Right lobe of liver (tissue), 6 donors: ENCODE results near the gene PRPSAP2. TPM values are rescaled to one million over a fixed set of nuclear protein-coding genes. Genes with fewer than 3 reads are reported as not detected.
A peak's percentile ranks its signal among the peaks of the same experiment; 100 is the strongest.

Source experiments
- ATAC-seq, 4 donors: fragments of 200-7000 bp; cut with Tn5 transposase; one replicate each; pipeline ENCODE4 v1.9.1; 2020; ENCODE audit warnings: mild to moderate bottlenecking in 4 of 4, moderate library complexity in 4 of 4
- DNase-seq, 3 donors: peaks; one replicate each; pipeline ENCODE4 v3.0.0-alpha.2; 2020
- H3K27ac ChIP-seq, 3 donors: fragments of 200-600 bp; one replicate each; pipeline ENCODE4 v1.8.0; 2022
- H3K27me3 ChIP-seq, 2 donors: fragments of 200-600 bp; one replicate each; pipeline ENCODE4 v1.8.0; 2022
- H3K36me3 ChIP-seq, 4 donors: fragments of 200-600 bp; sonication (generic) in 1 of 4; one replicate each; pipeline versions ENCODE4 v1.5.1 to v1.8.0; 2017 to 2022; ENCODE audit warnings: control low read depth in 1 of 4
- H3K4me1 ChIP-seq, 4 donors: fragments of 200-600 bp; sonication (generic) in 1 of 4; one replicate each; pipeline versions ENCODE4 v1.5.1 to v1.8.0; 2017 to 2022; ENCODE audit warnings: control low read depth in 1 of 4
- H3K4me3 ChIP-seq, 3 donors: fragments of 200-600 bp; one replicate each; pipeline ENCODE4 v1.8.0; 2022
- H3K9me3 ChIP-seq, 4 donors: fragments of 200-600 bp; sonication (generic) in 1 of 4; one replicate each; pipeline versions ENCODE4 v1.5.1 to v1.8.0; 2017 to 2022; ENCODE audit warnings: control low read depth in 1 of 4
- CTCF ChIP-seq, 4 donors: fragments of 200-600 bp in 3 of 4; fragments of 450-650 bp in 1 of 4; IDR thresholded peaks; one replicate each; pipeline versions ENCODE4 v1.5.1 to v1.8.0; 2016 to 2022; ENCODE audit warnings: antibody characterized with exemption in 4 of 4, mild to moderate bottlenecking in 2 of 4
- POLR2A ChIP-seq: fragments of 450-650 bp; IDR thresholded peaks from one replicate; pipeline ENCODE4 v1.6.1; 2017; ENCODE audit warnings: antibody characterized with exemption, mild to moderate bottlenecking
- WGBS: methylation state at CpG from one replicate; pipeline ENCODE4 v1.1.6; 2018; ENCODE audit warnings: low coverage, low lambda C conversion rate; ENCODE audit not compliant: insufficient coverage; ENCODE audit errors: missing lambda C conversion rate; 5-methylcytosine and 5-hydroxymethylcytosine counted together
- intact Hi-C, 2 donors: fragments of 100-400 bp; cut with DNase I; formaldehyde crosslinking; loops; one replicate each; pipeline versions ENCODE4 v1.11.2 to v1.14.1; 2022
- total RNA-seq, 6 experiments: library from RNA; depleted of rRNA in 2 of 6; stranded (reverse); fragments of >200 nt in 2 of 6; fragmentation: NEBNext Ultra II Directional in 3 of 6; extraction: Animal tissue kit (Norgen Biotek cat#: 25700) in 3 of 6; gene quantifications; one replicate each; pipeline versions ENCODE4 v1.1.0 to v1.2.4, GENCODE V29; 2016 to 2023
- donor health status: DM: no; HTN: yes; CAD: no.
- donor health status: DM: no; HTN: no; CAD: no.
- donor health status: DM: no; HTN: no; CAD: no.
- donor health status: DM: no; HTN: yes; CAD: no.
- donor health status: DM: no; HTN: yes; CAD: no.

The PRPSAP2 gene
- total RNA-seq, 6 experiments from 2014 or later, result 15.8 to 19.7 (median 16.6) TPM

GRCh38 chr17:18928628-18929125 lies 70.7 kb downstream of the PRPSAP2 start:
- Histone ChIP-seq H3K4me1 (peaks cover 0 to 4% (median 0%) of the 10 kb centered on the region in 4 donors), H3K36me3 (peaks cover 0 to 30% (median 15%) of the 10 kb centered on the region in 4 donors), H3K4me3 (no peak overlapping the region), H3K27me3 (no peaks in the 10 kb centered on the region), H3K9me3 (no peaks in the 10 kb centered on the region), H3K27ac (no peak overlapping the region)
- DNase-seq (no peak), ATAC-seq (no peak)
- intact Hi-C loops, result no loop called here
- no peak for TF ChIP-seq POLR2A
- no peak for TF ChIP-seq CTCF (IDR thresholded peaks at IDR 0.05)
- WGBS, result 88% methylated on average over 4 of the region's 9 CpGs

GRCh38 chr17:18932360-18933055 lies 74.6 kb downstream of the PRPSAP2 start:
- 84% methylated on average over 5 of the region's 5 CpGs for WGBS
- intact Hi-C loops, result no loop called here
- ATAC-seq, result peak in 1 of 4 donors; percentile 7

GRCh38 chr17:18933102-18934058 lies 75.4 kb downstream of the PRPSAP2 start:
- no peak for DNase-seq
- H3K4me1 ChIP-seq, result no peaks in the 10 kb centered on the region
- intact Hi-C loops, result no loop called here
- TF ChIP-seq CTCF (IDR thresholded peaks at IDR 0.05) (no peak), POLR2A (no peak)
- no peak overlapping the region for H3K27ac ChIP-seq
- peak in 2 of 4 donors; percentile 38 for ATAC-seq
- no peak overlapping the region for H3K4me3 ChIP-seq
- H3K27me3 ChIP-seq, result no peaks in the 10 kb centered on the region
- H3K9me3 ChIP-seq, result no peaks in the 10 kb centered on the region
- H3K36me3 ChIP-seq, result peaks cover 0 to 30% (median 15%) of the 10 kb centered on the region in 4 donors
- 65% methylated on average over 8 of the region's 14 CpGs for WGBS

More at GRCh38 chr17:18932360-18933055, 74.6 kb downstream of the PRPSAP2 start:
- H3K27me3 ChIP-seq, result no peaks in the 10 kb centered on the region
- no peak overlapping the region for H3K27ac ChIP-seq
- no peak for TF ChIP-seq CTCF (IDR thresholded peaks at IDR 0.05)
- no peak for TF ChIP-seq POLR2A
- H3K4me1 ChIP-seq, result no peaks in the 10 kb centered on the region
- H3K9me3 ChIP-seq, result no peaks in the 10 kb centered on the region
- H3K36me3 ChIP-seq, result peaks cover 0 to 30% (median 15%) of the 10 kb centered on the region in 4 donors
- H3K4me3 ChIP-seq, result no peak overlapping the region
- DNase-seq, result no peak

GRCh38 chr17:18937981-18938691 lies 80.2 kb downstream of the PRPSAP2 start:
- Histone ChIP-seq H3K36me3 (no peaks in the 10 kb centered on the region), H3K9me3 (no peaks in the 10 kb centered on the region), H3K27ac (no peak overlapping the region), H3K4me1 (no peaks in the 10 kb centered on the region), H3K27me3 (no peaks in the 10 kb centered on the region), H3K4me3 (no peak overlapping the region)
- TF ChIP-seq POLR2A (no peak), CTCF (IDR thresholded peaks at IDR 0.05) (no peak)
- ATAC-seq (no peak), DNase-seq (no peak)
- intact Hi-C loops, result no loop called here
- 71% methylated on average over 5 of the region's 8 CpGs for WGBS
